GM18511 (cell line): ENCODE data around the gene CBL.
"Not testable (repeated sequence)": the region's sequence is repeated elsewhere in the genome, so short reads cannot be mapped to it uniquely, and the experiment has no call there.

Source experiments
- ATAC-seq: cut with Tn5 transposase; IDR thresholded peaks from one replicate; pipeline ENCODE4 v1.9.1; 2021; ENCODE audit warnings: mild to moderate bottlenecking, moderate library complexity; ENCODE audit not compliant: unreplicated experiment

The CBL gene

GRCh38 chr11:119205574-119206510 lies at the start of gene CBL:
Gene CBL, plus strand, starts transcription at chr11:119206339. Its CDS starts 79 bp downstream, at chr11:119206418.
- ATAC-seq: peak; percentile 85

GRCh38 chr11:119156496-119156895 lies 49.6 kb upstream of the CBL start:
- no peak for ATAC-seq

GRCh38 chr11:119157063-119157462 lies 49.1 kb upstream of the CBL start:
- no peak for ATAC-seq

GRCh38 chr11:119158467-119158866 lies 47.7 kb upstream of the CBL start:
- ATAC-seq: no peak

GRCh38 chr11:119160151-119160550 lies 46.0 kb upstream of the CBL start:
- ATAC-seq: no peak

GRCh38 chr11:119161871-119162270 lies 44.3 kb upstream of the CBL start:
- ATAC-seq: no peak

- no peak for ATAC-seq
Measured at GRCh38 chr11:119166368-119167076, 39.6 kb upstream of the CBL start.

- not testable (repeated sequence) for ATAC-seq
Measured at GRCh38 chr11:119167077-119167458, 39.1 kb upstream of the CBL start.

- ATAC-seq: no peak
Measured at GRCh38 chr11:119167933-119168332, 38.2 kb upstream of the CBL start.

- ATAC-seq: peak; percentile 86
Measured at GRCh38 chr11:119168471-119169281, 37.5 kb upstream of the CBL start, which contains the start of gene NLRX1. Gene NLRX1, plus strand, starts transcription at chr11:119168725. Its CDS starts 2,679 bp downstream, at chr11:119171404.

GRCh38 chr11:119169282-119169719 lies 36.8 kb upstream of the CBL start:
- peak; percentile 43 for ATAC-seq

- no peak for ATAC-seq
Measured at GRCh38 chr11:119172513-119172912, 33.6 kb upstream of the CBL start.

- no peak for ATAC-seq
Measured at GRCh38 chr11:119173453-119173852, 32.7 kb upstream of the CBL start.

- no peak for ATAC-seq
Measured at GRCh38 chr11:119175493-119176077, 30.6 kb upstream of the CBL start.

GRCh38 chr11:119178166-119178680 lies 27.9 kb upstream of the CBL start:
- ATAC-seq: no peak

- ATAC-seq: no peak
Measured at GRCh38 chr11:119179342-119179741, 26.8 kb upstream of the CBL start.

- no peak for ATAC-seq
Measured at GRCh38 chr11:119179983-119180382, 26.2 kb upstream of the CBL start.

- ATAC-seq: no peak
Measured at GRCh38 chr11:119180729-119181676, 25.1 kb upstream of the CBL start.
